PFSK-1 (cell line): ENCODE measurements around the gene SLC27A3.

ENCODE experiments used
- POLR2AphosphoS5 ChIP-seq: IDR thresholded peaks from 2 replicates; pipeline ENCODE4 v1.6.1; 2012; ENCODE audit warnings: low read depth, mild to moderate bottlenecking, control low read depth, low read length, moderate library complexity
- TAF1 ChIP-seq: IDR thresholded peaks from 2 replicates; pipeline ENCODE4 v1.6.1; 2012; ENCODE audit warnings: low read length, control low read depth, borderline replicate concordance; ENCODE audit not compliant: insufficient read depth
- TF ChIP-seq, protein P1 (sequence below), 2 experiments: IDR thresholded peaks; 2 replicates each; pipeline versions ENCODE4 v1.6.1 to v1.8.0; 2011 to 2012; ENCODE audit warnings: low read depth in 2 of 2, low read length in 2 of 2, control low read depth in 1 of 2, inconsistent platforms in 1 of 2, mild to moderate bottlenecking in 1 of 2, moderate library complexity in 1 of 2; ENCODE audit not compliant: insufficient read depth in 1 of 2

DNA sequence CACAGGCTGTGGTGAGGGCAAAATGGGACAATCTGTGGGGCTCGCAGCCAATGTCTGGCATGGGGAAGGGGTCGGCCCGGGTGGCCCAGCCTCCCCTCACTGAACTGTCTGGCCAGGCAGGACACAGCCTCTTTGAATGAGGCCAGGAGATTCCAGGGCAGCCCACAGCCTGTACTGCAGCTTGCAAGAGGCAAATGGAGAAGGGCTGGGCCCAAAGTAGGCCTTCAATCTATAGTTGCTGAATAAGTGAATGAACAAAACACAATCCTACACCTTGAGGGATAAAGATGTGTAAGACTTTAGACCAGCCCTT is 23.2 kb downstream of the SLC27A3 start:
- TF ChIP-seq, protein P1, sequence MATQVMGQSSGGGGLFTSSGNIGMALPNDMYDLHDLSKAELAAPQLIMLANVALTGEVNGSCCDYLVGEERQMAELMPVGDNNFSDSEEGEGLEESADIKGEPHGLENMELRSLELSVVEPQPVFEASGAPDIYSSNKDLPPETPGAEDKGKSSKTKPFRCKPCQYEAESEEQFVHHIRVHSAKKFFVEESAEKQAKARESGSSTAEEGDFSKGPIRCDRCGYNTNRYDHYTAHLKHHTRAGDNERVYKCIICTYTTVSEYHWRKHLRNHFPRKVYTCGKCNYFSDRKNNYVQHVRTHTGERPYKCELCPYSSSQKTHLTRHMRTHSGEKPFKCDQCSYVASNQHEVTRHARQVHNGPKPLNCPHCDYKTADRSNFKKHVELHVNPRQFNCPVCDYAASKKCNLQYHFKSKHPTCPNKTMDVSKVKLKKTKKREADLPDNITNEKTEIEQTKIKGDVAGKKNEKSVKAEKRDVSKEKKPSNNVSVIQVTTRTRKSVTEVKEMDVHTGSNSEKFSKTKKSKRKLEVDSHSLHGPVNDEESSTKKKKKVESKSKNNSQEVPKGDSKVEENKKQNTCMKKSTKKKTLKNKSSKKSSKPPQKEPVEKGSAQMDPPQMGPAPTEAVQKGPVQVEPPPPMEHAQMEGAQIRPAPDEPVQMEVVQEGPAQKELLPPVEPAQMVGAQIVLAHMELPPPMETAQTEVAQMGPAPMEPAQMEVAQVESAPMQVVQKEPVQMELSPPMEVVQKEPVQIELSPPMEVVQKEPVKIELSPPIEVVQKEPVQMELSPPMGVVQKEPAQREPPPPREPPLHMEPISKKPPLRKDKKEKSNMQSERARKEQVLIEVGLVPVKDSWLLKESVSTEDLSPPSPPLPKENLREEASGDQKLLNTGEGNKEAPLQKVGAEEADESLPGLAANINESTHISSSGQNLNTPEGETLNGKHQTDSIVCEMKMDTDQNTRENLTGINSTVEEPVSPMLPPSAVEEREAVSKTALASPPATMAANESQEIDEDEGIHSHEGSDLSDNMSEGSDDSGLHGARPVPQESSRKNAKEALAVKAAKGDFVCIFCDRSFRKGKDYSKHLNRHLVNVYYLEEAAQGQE (IDR thresholded peaks at IDR 0.05; ENCODE audit: insufficient read depth in 1 of 2, low read depth in 2 of 2, low read length in 2 of 2): no peak
- TF ChIP-seq POLR2AphosphoS5: no peak
- no peak for TF ChIP-seq TAF1
